Progenitor cell of endocrine pancreas (in vitro differentiated cells): ENCODE results near the gene CACNG1. TPM values are rescaled to one million over a fixed set of nuclear protein-coding genes. Genes with fewer than 3 reads are reported as not detected.
A peak's percentile ranks its signal among the peaks of the same experiment; 100 is the strongest.
"Not testable (repeated sequence)": the region's sequence is repeated elsewhere in the genome, so short reads cannot be mapped to it uniquely, and the experiment has no call there.

Source experiments
- DNase-seq: peaks from one replicate; pipeline ENCODE4 v3.0.0; 2021; ENCODE audit warnings: low spot score; ENCODE audit not compliant: unreplicated experiment
- H3K27ac Mint-ChIP-seq: 2 replicates; pipeline ENCODE4 v1.8.0; 2021; ENCODE audit warnings: mild to moderate bottlenecking, moderate library complexity, mixed read lengths
- H3K27me3 Mint-ChIP-seq: 2 replicates; pipeline ENCODE4 v1.8.0; 2021; ENCODE audit warnings: mixed read lengths
- H3K36me3 Mint-ChIP-seq: 2 replicates; pipeline ENCODE4 v1.8.0; 2022; ENCODE audit warnings: mixed read lengths; ENCODE audit not compliant: insufficient read depth
- H3K4me1 Mint-ChIP-seq: 2 replicates; pipeline ENCODE4 v1.8.0; 2021; ENCODE audit warnings: low read depth, mixed read lengths
- H3K4me3 Mint-ChIP-seq: 2 replicates; pipeline ENCODE4 v1.8.0; 2021; ENCODE audit warnings: low read depth, mild to moderate bottlenecking, moderate library complexity, mixed read lengths
- H3K9me3 Mint-ChIP-seq: 2 replicates; pipeline ENCODE4 v1.8.0; 2021; ENCODE audit warnings: low read depth, mixed read lengths
- CTCF ChIP-seq: fragments of 200-600 bp; sonication (generic); IDR thresholded peaks from one replicate; pipeline ENCODE4 v1.5.0; 2021; ENCODE audit warnings: antibody characterized with exemption, mild to moderate bottlenecking; ENCODE audit not compliant: unreplicated experiment
- total RNA-seq: library from RNA; stranded (reverse); gene quantifications from 2 replicates; pipeline ENCODE4 v1.2.1, GENCODE V29; 2021

The CACNG1 gene
- total RNA-seq, 1 donor from 2014 or later, result 0.22 TPM

DNA sequence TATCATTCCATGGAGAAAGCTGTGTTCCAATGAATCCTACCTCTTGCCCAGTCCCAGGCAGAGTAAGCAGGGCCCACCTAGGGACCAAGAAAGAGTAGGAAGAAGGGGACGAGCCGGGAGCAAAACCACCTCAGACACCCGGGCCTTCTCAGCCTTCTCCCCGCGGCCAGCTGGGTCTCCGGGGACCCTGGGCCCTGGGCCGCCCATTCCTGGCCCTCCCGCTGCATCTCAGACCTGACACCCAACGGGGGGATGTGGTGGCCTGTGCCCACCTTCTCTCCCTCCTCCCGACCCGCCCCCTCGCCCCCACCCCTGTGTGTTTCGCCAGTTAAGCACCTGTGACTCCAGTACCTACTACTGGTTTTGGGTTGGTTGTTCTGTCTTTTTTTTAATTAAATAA, 11.4 kb upstream of the CACNG1 start:
- Mint-ChIP-seq H3K4me1 (no peaks in the 10 kb centered on the region), H3K27ac (no peak overlapping the region), H3K4me3 (no peak overlapping the region), H3K9me3 (peaks cover 5% of the 10 kb centered on the region), H3K27me3 (peaks cover 7% of the 10 kb centered on the region), H3K36me3 (no peaks in the 10 kb centered on the region)
- no peak for DNase-seq
- TF ChIP-seq CTCF, result no peak

- peaks cover 4% of the 10 kb centered on the region for H3K4me1 Mint-ChIP-seq
- no peak for TF ChIP-seq CTCF
- no peak overlapping the region for H3K27ac Mint-ChIP-seq
- peaks cover 7% of the 10 kb centered on the region for H3K27me3 Mint-ChIP-seq
- no peak for DNase-seq
- peaks cover 5% of the 10 kb centered on the region for H3K9me3 Mint-ChIP-seq
- H3K36me3 Mint-ChIP-seq, result no peaks in the 10 kb centered on the region
- H3K4me3 Mint-ChIP-seq, result no peak overlapping the region
Measured at GRCh38 chr17:67033613-67034012, 10.7 kb upstream of the CACNG1 start.

DNA sequence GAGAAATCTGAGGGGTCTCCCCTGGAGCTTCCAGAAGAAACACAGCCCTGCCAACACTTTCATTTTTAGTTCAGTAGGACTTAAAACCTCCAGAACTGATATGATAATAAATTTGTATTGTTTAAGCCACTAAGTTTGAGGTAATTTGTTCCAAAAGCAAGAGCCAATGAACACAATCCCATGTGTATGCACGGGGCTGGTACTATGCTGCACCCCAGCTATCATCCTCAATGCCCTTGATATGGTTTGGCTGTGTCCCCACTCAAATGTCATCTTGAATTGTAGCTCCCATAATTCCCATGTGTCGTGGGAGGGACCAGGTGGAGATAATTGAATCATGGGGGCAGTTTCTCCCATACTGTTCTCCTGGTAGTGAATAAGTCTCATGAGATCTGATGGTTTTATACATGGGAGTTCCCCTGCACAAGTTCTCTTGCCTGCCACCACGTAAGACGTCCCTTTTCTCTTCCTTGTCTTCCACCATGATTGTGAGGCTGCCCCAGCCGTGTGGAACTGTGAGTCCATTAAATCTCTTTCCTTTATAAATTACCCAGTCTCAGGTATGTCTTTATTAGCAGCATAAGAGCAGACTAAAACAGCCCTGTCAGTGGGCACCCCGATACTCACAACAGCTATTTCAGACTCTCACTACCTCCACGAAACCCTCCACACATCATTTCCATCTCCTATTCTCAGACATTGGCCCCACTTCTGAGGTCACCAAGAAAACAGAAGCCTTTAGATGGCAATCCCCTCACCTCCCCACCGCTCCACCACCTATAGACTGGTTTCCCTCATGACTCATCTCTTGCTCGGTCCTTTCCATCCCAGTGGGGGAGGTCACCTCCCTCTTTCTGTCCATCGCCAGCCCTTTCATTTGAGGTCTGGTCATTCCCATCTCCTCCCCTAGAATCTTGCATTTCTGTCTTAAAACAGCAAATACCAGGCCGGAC, 8.9 kb upstream of the CACNG1 start:
- Mint-ChIP-seq H3K4me1 (peaks cover 14% of the 10 kb centered on the region), H3K4me3 (no peak overlapping the region), H3K36me3 (no peaks in the 10 kb centered on the region), H3K9me3 (peaks cover 5% of the 10 kb centered on the region), H3K27ac (no peak overlapping the region), H3K27me3 (peaks cover 7% of the 10 kb centered on the region)
- no peak for TF ChIP-seq CTCF
- DNase-seq, result no peak

DNA sequence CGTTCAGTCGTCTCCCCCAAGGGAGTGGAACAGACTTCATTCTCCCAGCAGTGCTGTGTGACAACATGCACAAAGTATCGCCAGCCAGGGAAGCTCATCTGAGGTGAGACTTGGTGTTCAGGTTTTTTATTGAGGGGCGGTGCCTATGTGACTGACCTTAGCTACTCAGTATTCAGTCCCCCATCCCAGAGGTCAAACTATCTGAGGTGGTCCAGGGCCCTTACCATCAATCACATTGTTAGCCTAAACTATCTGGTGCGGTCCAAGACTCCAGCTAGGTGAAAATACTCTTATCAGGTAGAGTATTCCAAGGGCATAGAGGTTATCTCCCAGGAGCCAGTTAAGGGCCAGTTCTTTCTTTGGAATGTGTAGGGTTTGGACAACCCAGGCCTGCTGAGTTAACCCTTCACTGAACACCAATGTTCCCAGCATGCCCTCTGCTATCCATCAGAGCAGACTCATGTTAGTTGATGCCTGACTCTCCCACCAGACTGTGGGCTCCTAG, 5.4 kb upstream of the CACNG1 start:
- no peak for DNase-seq
- H3K4me3 Mint-ChIP-seq, result no peak overlapping the region
- H3K27me3 Mint-ChIP-seq, result peaks cover 18% of the 10 kb centered on the region
- peaks cover 33% of the 10 kb centered on the region for H3K4me1 Mint-ChIP-seq
- no peaks in the 10 kb centered on the region for H3K36me3 Mint-ChIP-seq
- no peak for TF ChIP-seq CTCF
- peak overlapping the region; percentile 62 for H3K27ac Mint-ChIP-seq
- H3K9me3 Mint-ChIP-seq, result peaks cover 5% of the 10 kb centered on the region

DNA sequence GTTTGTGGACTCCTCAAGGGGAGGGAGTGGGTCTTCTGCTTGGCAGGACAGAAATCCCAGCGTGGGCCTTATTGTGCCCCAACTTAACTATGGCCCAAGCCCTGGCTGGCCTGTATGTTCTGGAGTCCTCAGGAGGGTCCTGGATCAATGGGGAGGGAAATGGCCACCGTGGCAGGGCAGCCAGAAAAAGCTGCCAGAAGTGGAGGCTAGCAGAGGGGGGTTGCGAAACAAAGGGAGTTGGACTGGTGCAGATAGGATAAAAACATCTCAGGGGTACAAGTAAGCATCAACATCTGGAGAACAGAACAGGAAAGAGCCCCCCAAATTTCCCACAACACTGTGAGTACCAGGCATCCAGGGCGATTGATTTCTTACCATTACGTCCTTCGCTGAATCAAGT, 3.7 kb upstream of the CACNG1 start:
- Mint-ChIP-seq H3K4me3 (no peak overlapping the region), H3K27ac (no peak overlapping the region), H3K36me3 (no peaks in the 10 kb centered on the region), H3K4me1 (peaks cover 33% of the 10 kb centered on the region), H3K9me3 (peaks cover 2% of the 10 kb centered on the region), H3K27me3 (peaks cover 13% of the 10 kb centered on the region)
- no peak for TF ChIP-seq CTCF
- no peak for DNase-seq

DNA sequence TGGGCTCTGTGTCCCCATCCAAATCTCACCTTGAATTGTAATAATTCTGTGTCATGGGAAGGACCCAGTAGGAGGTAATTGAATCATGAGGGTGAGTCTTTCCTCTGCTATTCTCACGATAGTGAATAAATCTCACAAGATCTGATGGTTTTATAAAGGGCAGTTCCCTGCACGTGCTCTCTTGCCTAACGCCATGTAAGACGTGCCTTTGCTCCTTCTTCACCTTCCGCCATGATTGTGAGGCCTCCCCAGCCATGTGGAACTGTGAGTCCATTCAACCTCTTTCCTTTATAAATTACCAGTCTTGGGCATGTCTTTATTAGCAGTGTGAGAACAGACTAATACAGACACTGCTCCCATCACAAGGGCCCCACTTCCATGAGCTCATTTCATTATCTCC, 3.2 kb upstream of the CACNG1 start:
- not testable (repeated sequence) for H3K9me3 Mint-ChIP-seq, H3K4me3 Mint-ChIP-seq, H3K36me3 Mint-ChIP-seq, DNase-seq, H3K27ac Mint-ChIP-seq
- Mint-ChIP-seq H3K4me1 (peaks cover 33% of the 10 kb centered on the region), H3K27me3 (peaks cover 13% of the 10 kb centered on the region)
